Stomach (tissue), 9 donors: Measurements from ENCODE around the gene POU2AF3. TPM values are rescaled to one million over a fixed set of nuclear protein-coding genes. Genes with fewer than 3 reads are reported as not detected.
A peak's percentile ranks its signal among the peaks of the same experiment; 100 is the strongest.

Source experiments
- DNase-seq, 2 donors: peaks; one replicate each; pipeline versions ENCODE4 v3.0.0 to v3.0.0-alpha.2; 2013 to 2019
- H3K27ac ChIP-seq, 5 donors: fragments of 200-600 bp in 4 of 5; sonication (generic) in 4 of 5; one replicate each; pipeline ENCODE4 v1.5.1; 2013 to 2019; ENCODE audit warnings: mild to moderate bottlenecking in 1 of 5, moderate library complexity in 1 of 5
- H3K27me3 ChIP-seq, 3 donors: fragments of 200-600 bp; sonication (generic); one replicate each; pipeline ENCODE4 v1.5.1; 2017 to 2019; ENCODE audit warnings: mixed run types in 1 of 3
- H3K36me3 ChIP-seq, 4 donors: fragments of 200-600 bp; sonication (generic); 1 replicate in 3 of 4; 2 replicates in 1 of 4; pipeline ENCODE4 v1.5.1; 2016 to 2019
- H3K4me1 ChIP-seq, 4 donors: fragments of 200-600 bp; sonication (generic); one replicate each; pipeline ENCODE4 v1.5.1; 2016 to 2019
- H3K4me3 ChIP-seq, 4 donors: fragments of 200-600 bp; sonication (generic) in 3 of 4; one replicate each; pipeline ENCODE4 v1.5.1; 2016 to 2019; ENCODE audit warnings: mild to moderate bottlenecking in 1 of 4
- H3K9me3 ChIP-seq, 4 donors: fragments of 200-600 bp; sonication (generic); one replicate each; pipeline ENCODE4 v1.5.1; 2016 to 2019
- EP300 ChIP-seq: sonication (generic); formaldehyde crosslinking; IDR thresholded peaks from one replicate; pipeline ENCODE4 v1.6.1; 2017; ENCODE audit warnings: antibody characterized with exemption
- POLR2A ChIP-seq, 4 donors: fragments of 450-650 bp; IDR thresholded peaks; one replicate each; pipeline ENCODE4 v1.6.1; 2016; ENCODE audit warnings: antibody characterized with exemption in 4 of 4, control low read depth in 2 of 4, mild to moderate bottlenecking in 1 of 4, moderate library complexity in 1 of 4
- POLR2AphosphoS5 ChIP-seq, 3 donors: sonication (generic); formaldehyde crosslinking; IDR thresholded peaks; one replicate each; pipeline ENCODE4 v1.6.1; 2016; ENCODE audit warnings: antibody characterized with exemption in 3 of 3
- WGBS, 5 donors: extraction: QIAGEN DNeasy Blood & Tissue Kit in 3 of 5; methylation state at CpG; one replicate each; pipeline versions ENCODE4 v1.1.5 to v1.1.7; 2013 to 2018; 5-methylcytosine and 5-hydroxymethylcytosine counted together
- intact Hi-C: fragments of 100-400 bp; cut with DNase I; formaldehyde crosslinking; loops from one replicate; pipeline ENCODE4 v1.15.1; 2023; ENCODE audit warnings: low total_unique reads
- polyA plus RNA-seq, 3 donors: library from polyadenylated mRNA; stranded (reverse); fragments of 200-250 nt; gene quantifications; one replicate each; pipeline ENCODE4 v1.2.3, GENCODE V29; 2013
- total RNA-seq, 5 donors: library from RNA; depleted of rRNA; stranded (reverse); fragments of >200 nt; gene quantifications; one replicate each; pipeline versions ENCODE4 v1.1.0 to v1.2.3, GENCODE V29; 2014 to 2016
- TF ChIP-seq, protein P1 (sequence below), 7 experiments: fragments of 450-650 bp in 4 of 7; fragments of 200-600 bp in 3 of 7; sonication (generic) in 3 of 7; IDR thresholded peaks; one replicate each; pipeline ENCODE4 v1.5.1; 2016 to 2019; ENCODE audit warnings: antibody characterized with exemption in 7 of 7, control low read depth in 2 of 7, mild to moderate bottlenecking in 1 of 7
- donor health status: healthy with polysubstance abuse.
- donor health status: Bipolar disorder and iron deficiency.
- donor health status: healthy.

Gene POU2AF3
- total and polyA plus RNA-seq, 8 donors: 0.58 to 10.1 (median 3.2) TPM

DNA sequence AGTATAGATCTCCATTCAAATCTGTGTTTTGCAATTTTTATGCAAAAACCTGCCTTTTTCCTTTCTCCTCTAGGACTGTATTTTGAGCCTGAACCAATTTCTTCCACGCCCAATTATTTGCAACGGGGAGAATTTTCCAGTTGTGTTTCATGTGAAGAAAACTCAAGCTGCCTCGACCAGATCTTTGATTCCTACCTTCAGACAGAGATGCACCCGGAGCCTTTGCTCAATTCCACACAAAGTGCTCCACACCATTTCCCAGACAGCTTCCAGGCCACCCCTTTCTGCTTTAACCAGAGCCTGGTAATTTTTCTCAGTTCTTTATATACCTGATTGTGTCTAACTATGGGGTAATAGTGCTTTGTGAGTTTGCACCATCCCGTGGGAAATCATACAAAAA is 8.0 kb downstream of the POU2AF3 start:
- no peak overlapping the region for H3K4me3 ChIP-seq
- peak overlapping the region in 3 of 5 donors; percentile 20 to 99 (median 96) for H3K27ac ChIP-seq
- no peaks in the 10 kb centered on the region for H3K27me3 ChIP-seq
- H3K9me3 ChIP-seq: no peaks in the 10 kb centered on the region
- no peaks in the 10 kb centered on the region for H3K36me3 ChIP-seq
- TF ChIP-seq, protein P1, sequence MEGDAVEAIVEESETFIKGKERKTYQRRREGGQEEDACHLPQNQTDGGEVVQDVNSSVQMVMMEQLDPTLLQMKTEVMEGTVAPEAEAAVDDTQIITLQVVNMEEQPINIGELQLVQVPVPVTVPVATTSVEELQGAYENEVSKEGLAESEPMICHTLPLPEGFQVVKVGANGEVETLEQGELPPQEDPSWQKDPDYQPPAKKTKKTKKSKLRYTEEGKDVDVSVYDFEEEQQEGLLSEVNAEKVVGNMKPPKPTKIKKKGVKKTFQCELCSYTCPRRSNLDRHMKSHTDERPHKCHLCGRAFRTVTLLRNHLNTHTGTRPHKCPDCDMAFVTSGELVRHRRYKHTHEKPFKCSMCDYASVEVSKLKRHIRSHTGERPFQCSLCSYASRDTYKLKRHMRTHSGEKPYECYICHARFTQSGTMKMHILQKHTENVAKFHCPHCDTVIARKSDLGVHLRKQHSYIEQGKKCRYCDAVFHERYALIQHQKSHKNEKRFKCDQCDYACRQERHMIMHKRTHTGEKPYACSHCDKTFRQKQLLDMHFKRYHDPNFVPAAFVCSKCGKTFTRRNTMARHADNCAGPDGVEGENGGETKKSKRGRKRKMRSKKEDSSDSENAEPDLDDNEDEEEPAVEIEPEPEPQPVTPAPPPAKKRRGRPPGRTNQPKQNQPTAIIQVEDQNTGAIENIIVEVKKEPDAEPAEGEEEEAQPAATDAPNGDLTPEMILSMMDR (IDR thresholded peaks at IDR 0.05): no peak
- no peak for TF ChIP-seq POLR2A (IDR thresholded peaks at IDR 0.05)
- TF ChIP-seq POLR2AphosphoS5 (IDR thresholded peaks at IDR 0.05): no peak
- no peak for TF ChIP-seq EP300
- H3K4me1 ChIP-seq: peaks cover 0 to 51% (median 15%) of the 10 kb centered on the region in 4 donors
- intact Hi-C loops: no loop called here
- 70 to 77% (median 75%) methylated on average over 5 of the region's 5 CpGs for WGBS, 5 donors
- no peak for DNase-seq

DNA sequence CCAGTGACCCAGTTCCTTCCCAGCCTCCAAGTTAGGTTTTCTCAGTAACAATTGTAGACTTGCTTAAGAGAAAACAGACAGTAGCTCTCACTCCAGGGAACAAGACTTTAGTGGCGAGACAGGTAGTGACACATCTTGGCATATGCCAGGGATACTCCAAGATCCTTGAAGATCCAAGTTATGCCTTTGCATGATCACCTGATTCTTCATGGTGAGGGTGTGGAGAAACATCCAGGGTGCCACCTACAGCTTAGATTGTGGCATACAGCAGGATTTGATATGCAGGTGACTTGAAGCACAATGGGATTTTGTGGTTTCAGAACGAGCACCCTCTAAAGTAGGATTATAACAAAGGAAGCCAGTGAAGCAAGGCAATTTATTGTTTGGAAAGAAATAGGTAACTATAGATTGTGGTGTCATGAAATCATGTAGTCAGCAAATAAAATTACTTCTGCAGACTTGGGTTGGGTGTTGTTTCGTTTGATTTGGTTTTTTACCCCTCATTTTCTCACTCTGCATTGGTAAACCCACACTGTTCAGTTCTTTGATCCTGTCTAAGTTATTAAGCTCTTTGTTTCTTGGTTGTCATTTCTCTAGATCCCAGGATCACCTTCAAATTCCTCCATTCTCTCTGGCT is 9.2 kb downstream of the POU2AF3 start:
- no peaks in the 10 kb centered on the region for H3K9me3 ChIP-seq
- WGBS, 5 donors: 53 to 71% (median 67%) methylated on average over 3 of the region's 3 CpGs
- DNase-seq: no peak
- TF ChIP-seq EP300: no peak
- no peak for TF ChIP-seq POLR2A (IDR thresholded peaks at IDR 0.05)
- TF ChIP-seq, protein P1 (IDR thresholded peaks at IDR 0.05): no peak
- no peak for TF ChIP-seq POLR2AphosphoS5 (IDR thresholded peaks at IDR 0.05)
- H3K27ac ChIP-seq: peak overlapping the region; percentile 34 to 99 (median 66)
- peaks cover 3 to 51% (median 7%) of the 10 kb centered on the region in 4 donors for H3K4me1 ChIP-seq
- no peak overlapping the region for H3K4me3 ChIP-seq
- H3K36me3 ChIP-seq: no peaks in the 10 kb centered on the region
- H3K27me3 ChIP-seq: no peaks in the 10 kb centered on the region
- intact Hi-C loops: no loop called here

DNA sequence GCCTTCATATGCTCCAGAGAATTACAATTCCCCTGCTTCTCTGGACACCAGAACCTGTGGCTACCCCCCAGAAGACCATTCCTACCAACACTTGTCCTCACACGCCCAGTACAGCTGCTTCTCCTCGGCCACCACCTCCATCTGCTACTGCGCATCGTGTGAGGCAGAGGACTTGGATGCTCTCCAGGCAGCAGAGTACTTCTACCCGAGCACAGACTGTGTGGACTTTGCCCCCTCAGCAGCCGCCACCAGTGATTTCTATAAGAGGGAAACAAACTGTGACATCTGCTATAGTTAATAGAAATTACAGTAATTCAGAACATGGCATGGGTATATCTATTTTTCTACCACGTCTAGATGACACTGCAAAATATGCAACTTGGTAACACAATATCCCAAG is 9.8 kb downstream of the POU2AF3 start:
- intact Hi-C loops: no loop called here
- Histone ChIP-seq H3K27ac (peak overlapping the region; percentile 34 to 99 (median 55)), H3K4me1 (peaks cover 5 to 48% (median 6%) of the 10 kb centered on the region in 4 donors), H3K4me3 (no peak overlapping the region), H3K27me3 (no peaks in the 10 kb centered on the region), H3K9me3 (no peaks in the 10 kb centered on the region), H3K36me3 (no peaks in the 10 kb centered on the region)
- 19 to 47% (median 28%) methylated on average over 7 of the region's 7 CpGs for WGBS, 5 donors
- peak; percentile 90 to 91 for DNase-seq
- TF ChIP-seq POLR2AphosphoS5 (IDR thresholded peaks at IDR 0.05): peak in 2 of 3 donors; percentile 39 to 46
- TF ChIP-seq, protein P1 (IDR thresholded peaks at IDR 0.05): no peak
- TF ChIP-seq POLR2A (IDR thresholded peaks at IDR 0.05): no peak
- no peak for TF ChIP-seq EP300

DNA sequence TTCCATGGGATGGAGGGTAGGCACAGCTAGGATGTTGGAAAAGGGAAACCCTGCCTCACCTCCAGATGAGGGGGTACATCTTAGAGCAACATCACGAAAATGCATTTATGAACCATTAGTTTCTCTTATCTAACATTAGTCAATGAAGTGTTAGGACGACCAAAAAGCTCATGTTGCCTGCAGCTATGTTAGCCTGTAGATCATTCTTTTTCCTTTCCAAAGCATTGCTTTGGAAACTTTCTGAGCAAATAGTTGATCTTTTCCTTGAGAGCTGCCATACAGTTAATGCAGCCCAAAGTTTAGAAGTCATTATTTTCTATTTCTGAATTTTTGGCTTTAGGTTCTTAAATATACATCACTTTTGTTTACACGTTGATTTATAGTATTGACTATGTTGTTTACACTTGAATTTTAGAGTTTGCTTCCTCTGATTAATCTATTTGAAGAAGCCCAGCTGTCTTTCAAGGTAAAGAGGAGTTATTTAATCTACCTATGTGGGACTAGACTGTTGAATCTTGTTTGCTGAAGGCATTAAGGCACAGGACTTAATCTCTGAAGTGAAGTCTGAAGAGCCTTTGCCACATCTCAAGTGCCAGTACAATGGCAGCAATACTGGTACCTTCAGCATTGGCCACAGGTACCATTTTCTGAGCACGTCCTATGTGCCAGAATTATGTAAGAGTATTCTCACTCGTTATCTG is 11.0 kb downstream of the POU2AF3 start:
- 53 to 72% (median 56%) methylated on average over 5 of the region's 5 CpGs for WGBS, 5 donors
- Histone ChIP-seq H3K4me1 (peaks cover 5 to 43% (median 6%) of the 10 kb centered on the region in 4 donors), H3K27ac (peak overlapping the region; percentile 2 to 99 (median 69)), H3K9me3 (no peaks in the 10 kb centered on the region), H3K4me3 (no peak overlapping the region), H3K36me3 (no peaks in the 10 kb centered on the region), H3K27me3 (no peaks in the 10 kb centered on the region)
- DNase-seq: no peak
- intact Hi-C loops: no loop called here
- TF ChIP-seq POLR2AphosphoS5 (IDR thresholded peaks at IDR 0.05): no peak
- no peak for TF ChIP-seq POLR2A (IDR thresholded peaks at IDR 0.05)
- no peak for TF ChIP-seq EP300
- TF ChIP-seq, protein P1 (IDR thresholded peaks at IDR 0.05): no peak
